NCI-H226 (cell line): ENCODE results near the gene CFAP126.
"Not testable (repeated sequence)": the region's sequence is repeated elsewhere in the genome, so short reads cannot be mapped to it uniquely, and the experiment has no call there.

ENCODE experiments used
- DNase-seq: peaks from one replicate; pipeline ENCODE4 v3.0.0-alpha.2; 2015

CFAP126 gene, protein sequence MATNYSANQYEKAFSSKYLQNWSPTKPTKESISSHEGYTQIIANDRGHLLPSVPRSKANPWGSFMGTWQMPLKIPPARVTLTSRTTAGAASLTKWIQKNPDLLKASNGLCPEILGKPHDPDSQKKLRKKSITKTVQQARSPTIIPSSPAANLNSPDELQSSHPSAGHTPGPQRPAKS

DNA sequence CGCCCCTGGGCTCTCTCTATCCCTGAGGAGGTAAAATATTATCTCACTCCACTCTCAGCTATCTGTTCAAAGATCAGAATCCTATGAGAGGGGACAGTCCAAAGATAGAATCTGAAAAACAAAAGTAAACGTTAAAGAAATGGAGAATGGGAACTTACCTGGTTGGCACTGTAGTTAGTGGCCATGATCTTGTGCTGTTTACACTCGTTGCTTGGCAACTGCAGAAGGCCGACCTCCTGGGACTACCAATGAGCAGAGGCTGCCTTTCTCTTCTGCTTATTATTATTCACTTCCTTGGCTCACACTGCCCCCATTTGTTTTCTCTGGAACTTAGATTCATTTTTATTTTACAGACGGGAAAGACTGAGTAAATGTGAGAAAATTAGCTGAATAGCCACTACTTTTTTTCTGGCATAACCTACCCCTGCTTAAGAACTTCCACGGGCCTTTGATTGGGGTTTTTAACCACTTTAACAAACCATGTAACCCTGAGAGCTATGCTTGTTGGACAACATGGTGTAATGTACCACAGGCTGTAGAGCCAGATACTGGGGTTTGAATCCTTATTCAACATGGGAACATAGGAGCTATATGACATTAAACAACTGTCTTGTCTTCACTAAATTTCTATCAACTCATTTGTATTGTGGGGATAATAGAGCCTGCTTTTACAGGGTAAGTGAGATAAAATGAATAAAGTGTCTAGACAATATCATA lies at the start of gene CFAP126:
TSS of gene CFAP126 (minus strand) at position 193 of the 717 bp plus-strand sequence. CDS start at position 185, 8 bp downstream.
- peak; percentile 75 for DNase-seq

DNA sequence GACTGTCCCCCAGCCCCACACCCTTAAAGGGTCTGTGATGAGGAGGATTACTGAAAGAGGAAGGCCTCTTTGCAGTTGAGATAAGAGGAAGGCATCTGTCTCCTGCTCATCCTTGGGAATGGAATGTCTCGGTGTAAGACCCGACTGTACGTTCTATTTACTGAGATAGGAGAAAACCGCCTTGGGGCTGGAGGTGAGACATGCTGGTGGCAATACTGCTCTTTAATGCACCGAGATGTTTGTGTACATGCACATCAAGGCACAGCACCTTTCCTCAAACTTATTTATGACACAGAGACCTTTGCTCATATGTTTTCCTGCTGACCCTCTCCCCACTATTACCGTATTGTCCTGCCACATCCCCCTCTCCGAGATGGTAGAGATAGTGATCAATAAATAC lies 45.4 kb upstream of the CFAP126 start:
- DNase-seq = not testable (repeated sequence)

DNA sequence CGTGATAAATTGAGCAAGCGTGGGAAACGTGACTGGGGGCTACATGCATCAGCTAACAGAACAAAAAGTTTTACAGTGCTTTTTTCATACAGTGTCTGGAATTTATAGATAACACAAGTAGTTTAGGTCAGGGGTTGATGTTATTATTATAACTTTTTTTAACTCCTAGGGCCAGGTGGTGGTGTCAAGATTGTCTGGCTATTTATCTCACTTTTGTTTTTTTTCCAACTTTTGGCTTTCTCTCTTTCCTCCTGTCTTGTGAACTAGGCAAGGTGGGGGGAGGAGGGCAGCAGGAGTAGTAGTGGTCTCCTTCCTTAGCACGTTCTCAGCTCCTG lies 42.9 kb upstream of the CFAP126 start:
- not testable (repeated sequence) for DNase-seq

DNA sequence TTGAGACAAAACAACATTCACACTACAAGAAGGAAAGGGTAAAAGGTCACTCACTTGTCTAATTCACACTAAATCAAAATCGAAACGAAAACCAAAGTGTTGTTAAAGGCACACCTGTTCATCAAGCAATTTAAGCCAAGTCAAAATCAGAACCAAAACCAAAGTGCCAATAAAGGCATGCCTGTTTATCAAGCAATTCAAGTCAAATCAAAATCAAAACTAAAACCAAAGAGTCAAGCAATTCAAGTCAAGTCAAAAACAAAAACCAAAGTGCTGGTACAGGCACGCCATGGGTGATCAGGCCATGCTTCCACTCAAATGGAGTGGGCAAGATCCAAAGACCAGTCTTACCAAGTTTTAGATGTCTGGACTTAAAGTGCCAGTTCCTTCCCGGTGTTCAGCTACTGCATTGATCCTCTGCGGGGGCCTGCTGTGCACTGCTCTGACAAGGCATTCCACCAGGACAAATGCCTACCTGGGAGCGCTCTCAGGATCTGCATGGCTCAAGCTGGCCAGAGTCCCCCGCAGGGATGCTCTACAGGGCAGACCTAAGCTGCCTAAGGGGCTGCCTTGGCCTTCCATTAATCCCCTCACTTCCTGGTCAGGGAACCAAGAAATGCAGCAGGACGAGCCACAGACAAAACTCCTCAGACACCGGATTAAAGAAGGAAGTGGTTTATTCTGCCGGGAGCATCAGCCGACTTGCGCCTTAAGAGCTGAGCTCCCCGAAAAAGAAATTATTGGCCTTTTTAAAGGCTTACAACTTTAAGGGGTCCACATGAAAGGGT lies 42.4 kb upstream of the CFAP126 start:
- not testable (repeated sequence) for DNase-seq

DNA sequence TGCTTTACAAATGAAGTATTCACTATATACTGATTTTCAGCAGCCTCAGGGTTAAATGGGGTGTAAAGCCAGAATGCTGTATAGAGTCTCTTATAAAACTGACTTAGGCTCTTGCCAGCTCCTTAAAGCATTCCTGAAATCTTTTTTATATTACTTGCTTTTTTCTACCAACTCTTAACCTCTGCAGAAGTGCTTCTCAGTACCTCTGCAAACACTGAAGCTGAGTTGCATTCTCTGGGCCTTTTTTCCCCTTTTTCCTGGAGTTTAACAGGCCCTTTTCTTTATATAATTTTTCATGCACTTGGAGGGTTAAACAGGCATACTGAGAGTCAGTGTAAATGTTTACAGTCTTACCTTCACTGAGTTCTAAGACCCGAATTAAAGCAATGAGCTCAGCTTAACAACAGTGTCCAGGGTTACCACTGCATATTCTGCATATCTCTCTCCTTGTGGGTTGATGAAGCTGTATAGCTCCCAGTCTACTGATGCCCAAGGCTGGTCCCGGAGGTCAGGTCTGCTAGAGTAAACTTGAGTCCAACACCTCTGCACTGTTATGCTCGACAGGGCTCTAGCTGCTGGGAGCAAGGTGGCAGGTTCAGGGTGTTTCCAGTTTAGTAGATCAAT lies 40.9 kb upstream of the CFAP126 start:
- no peak for DNase-seq

DNA sequence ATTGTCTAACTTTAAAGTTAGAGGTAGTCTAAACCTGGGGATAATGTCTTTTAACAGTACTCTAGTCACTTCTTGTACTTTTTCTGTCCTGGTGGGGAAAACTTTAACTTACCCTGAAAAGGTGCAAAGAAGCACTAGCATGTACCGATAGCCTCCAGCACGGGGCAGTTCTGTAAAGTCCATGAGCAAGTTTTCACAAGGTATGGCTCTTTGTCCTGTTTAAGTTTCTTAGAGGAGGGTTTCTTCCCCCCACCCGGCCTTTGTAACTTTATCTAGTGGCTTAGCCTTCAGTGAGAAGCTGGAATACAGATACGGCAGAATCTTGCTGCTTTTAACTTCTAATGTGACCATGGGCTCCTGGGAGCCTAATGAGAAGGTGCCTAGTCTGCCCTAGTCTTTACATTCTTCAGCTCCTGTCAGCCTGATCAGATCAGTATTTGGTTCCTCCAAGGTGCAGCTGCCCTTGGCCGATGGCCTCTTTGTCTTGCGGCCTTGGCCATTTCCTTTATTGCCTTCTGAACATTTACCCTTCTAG lies 39.8 kb upstream of the CFAP126 start:
- DNase-seq = no peak

DNA sequence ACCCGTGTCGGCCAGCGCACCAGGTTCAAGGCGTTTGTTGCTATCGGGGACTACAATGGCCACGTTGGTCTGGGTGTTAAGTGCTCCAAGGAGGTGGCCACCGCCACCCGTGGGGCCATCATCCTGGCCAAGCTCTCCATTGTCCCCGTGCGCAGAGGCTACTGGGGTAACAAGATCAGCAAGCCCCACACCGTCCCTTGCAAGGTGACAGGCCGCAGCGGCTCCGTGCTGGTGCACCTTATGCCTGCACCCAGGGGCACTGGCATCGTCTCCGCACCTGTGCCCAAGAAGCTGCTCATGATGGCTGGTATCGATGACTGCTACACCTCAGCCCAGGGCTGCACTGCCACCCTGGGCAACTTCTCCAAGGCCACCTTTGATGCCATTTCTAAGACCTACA lies 38.9 kb upstream of the CFAP126 start:
- not testable (repeated sequence) for DNase-seq

DNA sequence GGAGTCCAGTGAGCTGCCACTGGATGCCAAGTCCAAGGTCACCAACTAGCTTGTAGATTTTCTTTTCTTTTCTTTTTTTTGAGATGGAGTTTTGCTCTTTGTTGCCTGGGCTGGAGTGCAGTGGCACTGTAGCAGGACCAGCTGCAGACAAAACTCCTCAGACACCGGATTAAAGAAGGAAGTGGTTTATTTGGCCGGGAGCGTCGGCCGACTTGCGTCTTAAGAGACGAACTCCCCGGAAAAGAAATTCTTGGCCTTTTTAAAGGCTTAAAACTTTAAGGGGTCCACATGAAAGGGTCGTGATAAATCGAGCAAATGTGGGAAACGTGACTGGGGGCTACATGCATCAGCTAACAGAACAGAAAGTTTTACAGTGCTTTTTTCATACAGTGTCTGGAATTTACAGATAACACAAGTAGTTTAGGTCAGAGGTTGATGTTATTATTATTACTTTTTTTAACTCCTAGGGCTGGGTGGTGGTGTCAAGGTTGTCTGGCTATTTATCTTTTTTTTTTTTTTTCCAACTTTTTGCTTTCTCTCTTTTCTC lies 36.4 kb upstream of the CFAP126 start:
- no peak for DNase-seq

DNA sequence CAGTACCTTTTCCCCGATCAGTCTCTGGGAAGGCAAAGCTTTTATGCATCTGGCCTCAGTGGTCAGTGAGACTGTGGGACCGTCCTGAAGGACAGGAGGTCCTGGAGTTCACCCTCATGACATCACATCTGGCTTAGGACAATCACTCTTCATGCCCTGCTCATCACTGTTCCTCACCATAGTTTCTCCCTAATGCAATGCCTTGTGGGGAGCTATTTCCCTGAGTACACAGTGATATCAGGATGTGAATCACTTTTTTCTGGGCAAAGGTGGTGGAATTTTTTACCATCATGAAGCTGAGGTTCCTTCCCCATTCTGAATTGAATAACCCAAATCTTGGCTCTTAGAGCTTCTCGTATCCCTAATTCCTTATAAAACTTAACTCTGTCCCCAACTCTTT lies 34.8 kb upstream of the CFAP126 start:
- peak; percentile 21 for DNase-seq

DNA sequence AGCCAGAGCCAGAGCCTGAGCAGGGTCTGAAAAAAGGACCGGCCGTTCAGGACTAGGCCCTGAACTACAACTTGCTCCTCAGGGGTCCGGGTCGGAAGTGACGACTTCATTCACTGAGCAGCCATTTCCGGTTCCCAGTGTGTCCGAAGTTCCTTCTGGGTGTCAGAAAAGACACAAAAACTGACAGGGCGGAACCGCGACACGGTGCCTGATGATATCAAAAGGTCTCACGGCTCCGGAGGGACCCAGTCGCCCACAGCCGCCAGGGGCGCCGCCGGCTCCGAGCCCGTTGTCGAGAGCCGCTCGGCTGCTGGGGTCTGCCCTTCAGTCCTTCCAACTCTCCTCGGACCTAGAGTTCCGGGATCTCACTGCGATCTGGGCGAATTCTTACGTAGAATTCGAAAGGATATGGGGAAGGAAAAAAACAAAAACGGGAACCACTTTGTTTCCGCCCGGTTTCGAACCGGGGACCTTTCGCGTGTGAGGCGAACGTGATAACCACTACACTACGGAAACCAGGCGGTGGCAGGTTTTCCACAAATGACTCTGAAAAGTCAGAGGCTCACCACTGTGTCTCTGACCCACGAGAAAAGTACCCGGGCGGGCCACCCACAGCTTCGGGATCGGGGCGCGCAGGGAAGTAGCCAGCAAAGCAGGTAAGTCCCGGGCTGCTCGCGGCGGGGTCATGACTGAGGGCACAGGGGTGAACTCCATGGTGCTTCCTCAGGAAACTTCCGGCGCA lies 31.8 kb upstream of the CFAP126 start:
- peak; percentile 87 for DNase-seq

DNA sequence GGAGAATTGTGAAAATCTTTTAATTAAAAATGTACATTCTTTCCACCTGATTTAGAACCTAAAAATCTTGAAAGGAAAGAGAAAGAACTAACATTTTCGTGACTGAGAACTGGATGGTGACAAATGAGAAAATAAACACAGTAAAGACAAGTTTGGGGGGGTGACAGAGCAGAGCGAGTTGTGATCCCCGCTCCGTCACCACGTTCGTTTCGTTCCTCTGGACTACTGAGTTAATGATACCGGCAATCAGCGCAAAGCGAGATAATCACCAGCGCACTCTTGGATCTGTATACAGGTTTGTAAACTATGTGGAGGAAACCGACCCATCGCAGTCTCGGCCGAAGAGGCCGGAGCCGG lies 31.2 kb upstream of the CFAP126 start:
- DNase-seq = no peak

DNA sequence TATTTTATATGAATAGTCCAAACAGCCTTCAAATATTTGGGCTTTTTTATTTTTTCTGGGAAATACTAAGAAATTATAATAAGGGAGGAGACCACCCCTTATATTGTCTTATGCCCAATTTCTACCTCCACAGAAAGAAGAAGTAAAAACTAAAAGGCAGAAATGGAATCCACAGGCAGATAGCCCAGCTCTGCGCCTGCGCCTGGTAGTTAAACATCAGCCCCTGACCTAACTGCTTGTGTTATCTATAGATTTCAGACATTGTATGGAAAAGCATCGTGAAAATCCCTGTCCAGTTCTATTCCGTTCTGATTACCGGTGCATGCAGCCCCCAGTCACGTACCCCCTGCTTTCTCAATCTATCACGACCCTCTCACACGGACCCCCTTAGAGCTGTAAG lies 29.4 kb upstream of the CFAP126 start:
- not testable (repeated sequence) for DNase-seq

DNA sequence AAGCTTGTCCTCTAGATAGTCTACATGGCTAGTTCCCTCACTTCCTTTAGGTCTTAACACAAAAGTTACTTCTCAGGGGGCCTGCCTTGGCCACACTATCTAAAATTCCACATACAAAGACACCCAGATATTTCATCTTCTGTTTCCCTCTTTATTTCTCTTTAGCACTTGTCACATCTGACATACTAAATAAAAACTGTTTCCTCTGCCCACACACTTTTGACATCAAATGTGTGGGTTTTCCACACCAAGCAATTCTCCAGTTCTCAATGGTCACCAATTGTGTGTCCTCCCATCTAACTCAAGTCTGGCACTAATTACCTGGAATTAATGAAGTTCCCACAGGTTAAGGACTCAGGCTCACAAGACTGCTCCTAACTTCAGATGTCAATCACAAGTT lies 25.5 kb upstream of the CFAP126 start:
- DNase-seq = no peak

DNA sequence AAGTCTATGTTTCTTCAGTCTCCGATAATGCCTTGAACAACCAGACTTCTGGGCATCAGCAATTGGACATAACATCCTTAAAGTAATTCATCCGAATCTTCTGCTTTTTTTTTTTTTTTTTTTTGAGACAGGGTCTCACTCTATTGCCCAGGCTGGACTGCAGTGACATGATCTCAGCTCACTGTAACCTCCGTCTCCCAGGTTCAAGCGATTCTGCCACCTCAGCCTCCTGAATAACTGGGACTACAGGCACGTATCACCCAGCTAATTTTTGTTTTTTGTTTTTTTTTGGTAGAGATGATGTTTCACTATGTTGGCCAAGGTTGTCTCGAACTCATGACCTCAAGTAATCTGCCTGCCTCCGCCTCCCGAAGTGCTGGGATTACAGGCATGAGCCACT lies 23.9 kb upstream of the CFAP126 start:
- DNase-seq = no peak

DNA sequence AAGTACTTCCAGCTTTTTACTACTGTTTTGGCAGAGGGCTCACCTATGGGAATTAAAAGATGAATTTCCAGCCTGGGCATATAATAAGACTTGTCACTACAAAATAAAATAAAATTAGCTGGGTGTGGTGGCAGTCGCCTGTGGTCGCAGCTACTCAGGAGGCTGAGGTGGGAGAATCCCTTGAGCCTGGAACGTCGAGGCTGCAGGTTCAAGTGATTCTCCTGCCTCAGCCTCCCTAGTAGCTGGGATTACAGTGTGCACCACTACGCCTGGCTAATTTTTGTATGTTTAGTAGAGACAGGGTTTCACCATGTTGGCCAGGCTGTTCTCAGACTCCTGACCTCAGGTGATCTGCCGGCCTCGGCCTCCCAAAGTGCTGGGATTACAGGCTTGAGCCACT lies 23.5 kb upstream of the CFAP126 start:
- not testable (repeated sequence) for DNase-seq

DNA sequence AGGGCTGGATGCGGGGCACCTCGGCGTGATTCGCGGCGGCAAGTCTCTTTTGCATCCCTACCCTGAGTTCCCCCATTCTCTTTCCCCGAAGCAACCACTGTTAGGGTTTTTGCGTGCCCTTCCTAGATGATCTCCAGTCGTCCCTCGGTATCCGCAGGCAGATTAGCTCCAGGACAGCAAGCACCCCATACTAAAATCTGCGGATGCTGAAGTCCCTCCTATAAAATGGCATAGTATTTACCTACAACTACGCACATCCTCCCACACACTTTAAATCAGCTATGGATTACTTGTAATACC lies 22.8 kb upstream of the CFAP126 start:
- no peak for DNase-seq

DNA sequence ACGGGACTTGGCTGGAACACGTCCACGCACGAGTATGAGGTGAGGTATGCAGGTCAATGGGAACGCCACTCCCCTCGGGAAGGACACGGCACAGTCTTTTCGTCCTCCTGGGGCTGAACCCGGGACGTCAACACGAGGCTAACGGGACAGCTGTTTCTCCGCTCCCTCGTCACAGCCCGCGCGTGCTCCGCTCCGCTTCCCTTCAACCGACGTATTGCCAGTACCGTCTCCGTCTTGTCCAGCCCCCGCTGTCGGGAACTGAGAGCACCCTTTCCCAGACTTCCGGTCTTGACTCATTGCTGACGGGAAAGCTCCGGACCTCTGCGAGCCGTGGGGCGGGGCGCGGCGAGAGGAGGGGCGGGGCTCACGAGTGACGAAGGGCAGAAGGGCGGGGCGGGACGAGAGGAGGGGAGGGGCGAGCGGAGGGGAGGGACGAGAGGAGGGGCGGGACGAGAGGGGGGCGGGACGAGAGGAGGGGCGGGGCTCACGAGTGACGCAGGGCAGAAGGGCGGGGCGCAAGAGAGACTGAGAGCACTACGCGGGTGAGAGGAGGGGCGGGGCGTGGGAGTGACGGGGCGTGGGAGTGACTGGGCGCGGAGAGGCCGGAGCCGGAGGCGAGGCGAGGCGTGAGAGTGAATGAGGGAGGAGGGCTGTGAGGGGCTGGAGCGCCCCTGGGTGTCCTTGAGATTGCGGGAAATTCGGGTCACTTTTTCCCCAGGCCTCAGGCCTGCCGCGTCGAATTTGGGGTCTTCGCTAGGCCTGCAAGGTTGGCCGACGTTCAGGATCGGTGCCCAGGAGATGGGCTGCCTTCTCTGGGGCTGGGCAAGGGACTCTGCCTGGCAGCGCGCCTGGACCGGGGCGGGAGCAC lies 22.2 kb upstream of the CFAP126 start:
- peak; percentile 93 for DNase-seq

DNA sequence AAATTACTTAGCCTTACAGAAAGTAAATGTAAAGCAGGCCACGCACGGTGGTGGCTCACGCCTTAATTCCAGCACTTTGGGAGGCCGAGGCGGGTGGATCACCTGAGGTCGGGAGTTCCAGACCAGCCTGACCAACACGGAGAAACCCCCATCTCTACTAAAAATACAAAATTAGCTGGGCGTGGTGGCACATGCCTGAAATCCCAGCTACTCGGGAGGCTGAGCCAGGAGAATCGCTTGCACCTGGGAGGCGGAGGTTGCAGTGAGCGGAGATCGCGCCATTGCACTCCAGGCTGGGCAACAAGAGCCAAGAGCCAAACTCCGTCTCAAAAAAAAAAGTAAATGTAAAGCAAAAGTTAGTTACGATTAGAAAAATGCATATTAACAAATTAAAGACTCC lies 21.5 kb upstream of the CFAP126 start:
- not testable (repeated sequence) for DNase-seq

DNA sequence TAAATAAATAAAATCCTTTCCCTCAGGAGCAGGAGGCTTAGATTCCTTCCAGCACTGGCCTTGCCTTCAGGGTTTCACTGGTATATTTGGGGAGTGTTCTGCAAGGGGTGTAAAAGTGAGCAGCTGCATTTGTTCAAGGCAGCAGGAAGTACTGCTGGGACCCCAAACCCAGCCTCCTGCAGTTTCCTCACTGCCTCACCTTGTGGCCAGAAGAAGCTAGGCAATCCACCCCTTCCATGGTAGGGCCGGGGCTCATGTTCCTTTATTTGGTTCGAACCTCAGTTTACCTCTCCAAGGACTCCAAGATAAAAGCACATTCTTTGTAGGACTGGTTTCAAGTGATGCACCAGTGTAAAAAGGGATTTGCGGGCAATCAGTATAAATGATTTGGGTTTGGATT lies 21.0 kb upstream of the CFAP126 start:
- no peak for DNase-seq

DNA sequence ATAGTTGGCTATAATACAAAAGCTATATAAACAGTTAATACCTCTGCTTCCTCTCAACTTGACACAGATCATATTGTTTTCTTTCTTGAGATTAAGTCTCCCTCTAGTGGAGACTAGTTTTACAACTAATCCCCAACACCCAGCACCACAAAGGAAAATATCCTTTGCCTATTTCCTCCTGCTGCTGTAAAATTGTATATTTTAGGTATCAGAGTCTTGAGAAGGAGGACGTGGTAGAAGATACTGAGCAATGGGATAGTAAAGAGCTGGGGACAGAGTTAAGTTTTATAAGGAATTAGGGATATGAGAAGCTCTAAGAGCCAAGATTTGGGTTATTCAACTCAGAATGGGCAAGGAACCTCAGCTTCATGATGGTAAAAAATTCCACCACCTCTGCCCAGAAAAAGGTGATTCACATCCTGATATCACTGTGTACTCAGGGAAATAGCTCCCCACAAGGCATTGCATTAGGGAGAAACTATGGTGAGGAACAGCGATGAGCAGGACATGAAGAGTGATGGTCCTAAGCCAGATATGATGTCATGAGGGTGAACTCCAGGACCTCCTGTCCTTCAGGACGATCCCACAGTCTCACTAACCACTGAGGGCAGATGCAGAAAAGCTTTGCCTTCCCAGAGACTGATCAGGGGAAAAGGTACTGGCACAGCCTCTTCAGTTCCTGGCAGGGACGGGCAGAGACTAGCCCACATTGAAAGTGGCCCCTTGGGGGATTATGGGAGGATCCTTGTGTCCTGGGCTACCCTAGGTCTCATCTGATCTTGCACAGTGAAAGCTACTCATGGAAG lies 14.7 kb upstream of the CFAP126 start:
- peak; percentile 76 for DNase-seq

DNA sequence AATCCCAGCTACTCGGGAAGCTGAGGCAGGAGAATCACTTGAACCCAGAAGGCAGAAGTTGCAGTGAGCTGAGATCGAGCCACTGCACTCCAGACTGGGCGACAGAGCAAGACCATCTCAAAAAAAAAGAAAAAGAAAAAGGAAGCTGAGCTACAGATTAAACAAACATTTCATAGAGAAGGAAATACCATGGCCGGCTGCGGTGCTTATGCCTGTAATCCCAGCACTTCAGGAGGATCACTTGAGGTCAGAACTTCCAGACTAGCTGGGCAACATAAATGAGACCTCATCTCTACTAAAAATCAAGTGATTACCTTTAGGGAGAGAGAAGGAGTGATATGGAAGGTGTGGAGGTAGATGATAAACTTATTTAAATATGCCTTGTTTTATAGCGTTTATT lies 14.0 kb upstream of the CFAP126 start:
- no peak for DNase-seq
